HG03097 (cell line): ENCODE data around the gene LCNL1.

Experiments used
- ATAC-seq: cut with Tn5 transposase; IDR thresholded peaks from one replicate; pipeline ENCODE4 v1.9.1; 2021; ENCODE audit not compliant: unreplicated experiment, low FRiP score

The LCNL1 gene

DNA sequence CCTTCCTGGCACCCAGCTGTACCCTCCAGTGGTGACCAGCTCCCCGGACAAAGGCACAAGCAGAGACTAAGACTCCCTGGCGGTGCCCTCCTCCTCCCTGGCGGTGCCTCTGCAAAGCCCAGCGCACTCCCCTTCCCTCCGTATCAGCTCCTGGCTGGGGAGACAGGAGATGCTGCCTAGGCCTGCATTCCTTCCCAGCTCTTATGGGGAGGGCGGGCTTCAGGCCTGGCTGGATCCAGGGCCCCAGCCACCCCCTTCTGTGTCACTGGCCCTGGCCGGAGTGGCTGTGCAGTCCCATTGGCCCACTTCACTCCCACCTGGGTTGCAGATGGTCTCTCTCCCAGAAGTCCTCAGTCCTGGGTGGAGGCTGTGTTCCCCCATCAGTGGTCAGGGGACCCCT lies 24.3 kb upstream of the LCNL1 start:
- ATAC-seq, result no peak

DNA sequence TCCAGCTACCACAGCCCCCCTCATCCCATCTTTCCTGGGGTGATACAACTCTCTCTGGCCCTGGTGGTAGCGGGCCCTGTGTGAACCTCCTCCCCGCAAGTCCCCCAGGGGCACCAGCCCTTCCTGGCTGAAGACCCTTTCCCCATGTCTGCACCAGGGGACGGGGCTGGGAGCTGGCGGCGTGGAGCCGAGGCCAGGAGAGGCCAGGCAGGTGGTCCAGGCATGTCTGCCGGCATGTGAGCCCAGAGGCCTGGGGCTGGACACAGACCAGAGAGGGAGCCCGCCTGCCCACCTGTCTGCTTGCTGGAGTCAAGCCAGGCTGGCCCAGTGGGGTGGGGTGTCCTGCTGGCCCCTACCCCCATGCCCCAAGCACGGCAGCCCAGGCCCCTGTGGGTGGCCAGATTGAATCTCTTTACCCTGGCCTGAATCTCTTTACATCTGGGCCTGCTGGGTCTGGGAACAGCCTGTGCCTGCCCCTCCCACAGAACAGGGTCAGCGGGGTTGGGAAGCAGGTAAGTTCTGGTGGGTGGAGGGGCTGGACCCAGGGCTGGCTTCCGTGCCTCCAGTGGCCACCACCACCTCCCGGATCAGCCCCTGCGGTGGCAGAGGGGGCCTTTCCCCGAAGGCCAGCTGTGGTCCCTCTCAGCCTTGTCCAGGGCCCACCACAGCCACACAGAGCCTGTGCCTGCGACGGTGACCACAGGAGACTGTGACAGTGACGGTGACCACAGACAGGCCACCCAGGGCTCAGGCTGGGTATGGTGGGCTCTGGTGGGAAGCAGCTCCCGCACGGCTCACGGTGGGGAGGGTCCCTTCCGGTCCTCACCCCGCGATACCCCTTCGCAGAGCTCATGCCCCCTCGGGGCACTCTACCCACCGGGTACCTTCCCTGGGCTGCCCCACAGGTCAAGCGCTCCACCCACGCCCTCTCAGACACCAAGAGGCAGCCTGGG lies 23.6 kb upstream of the LCNL1 start:
- ATAC-seq, result no peak

DNA sequence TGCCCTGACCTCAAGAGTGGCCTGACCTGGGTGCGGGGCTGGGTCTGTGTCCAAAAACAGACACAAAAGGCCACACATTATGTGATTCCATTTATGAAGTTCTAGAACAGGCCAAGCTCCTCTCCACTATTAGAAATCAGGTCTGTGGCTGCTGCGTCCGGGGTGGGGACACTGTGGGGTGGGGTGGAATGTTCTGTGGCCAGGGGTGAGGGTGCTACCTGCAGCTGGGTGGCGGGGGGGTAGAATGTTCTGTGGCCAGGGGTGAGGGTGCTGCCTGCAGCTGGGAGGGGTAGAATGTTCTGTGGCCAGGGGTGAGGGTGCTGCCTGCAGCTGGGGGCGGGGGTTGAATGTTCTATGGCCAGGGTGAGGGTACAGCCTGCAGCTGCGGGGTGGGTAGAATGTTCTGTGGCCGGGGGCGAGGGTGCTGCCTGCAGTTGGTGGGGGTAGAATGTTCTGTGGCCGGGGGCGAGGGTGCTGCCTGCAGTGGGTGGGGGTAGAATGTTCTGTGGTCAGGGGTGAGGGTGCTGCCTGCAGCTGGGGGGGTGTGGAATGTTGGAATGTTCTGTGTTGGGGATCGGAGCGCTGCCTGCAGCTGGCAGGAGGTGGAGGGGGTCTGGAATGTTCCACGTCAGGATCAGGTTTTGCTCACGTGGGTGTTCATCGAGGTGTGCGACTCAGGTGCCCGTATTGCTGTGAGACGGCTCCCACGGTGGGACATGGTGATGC lies 22.4 kb upstream of the LCNL1 start:
- ATAC-seq, result no peak

DNA sequence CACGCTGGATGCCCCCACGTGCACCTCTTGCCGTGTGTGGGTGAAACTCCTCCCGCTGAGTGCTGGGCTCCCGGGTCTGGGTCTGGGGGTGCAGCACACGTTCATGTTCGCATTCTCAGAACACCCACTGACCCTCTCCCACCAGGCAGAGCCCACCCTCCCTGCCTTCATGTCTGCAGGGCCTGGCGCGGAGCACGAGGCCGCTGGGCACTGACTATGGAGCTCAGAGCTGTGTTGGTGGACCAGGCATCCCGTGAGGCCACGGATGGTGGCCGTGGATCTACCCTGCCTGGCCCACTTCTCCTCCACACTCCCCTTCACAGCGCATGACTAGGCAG lies 21.9 kb upstream of the LCNL1 start:
- ATAC-seq, result no peak

DNA sequence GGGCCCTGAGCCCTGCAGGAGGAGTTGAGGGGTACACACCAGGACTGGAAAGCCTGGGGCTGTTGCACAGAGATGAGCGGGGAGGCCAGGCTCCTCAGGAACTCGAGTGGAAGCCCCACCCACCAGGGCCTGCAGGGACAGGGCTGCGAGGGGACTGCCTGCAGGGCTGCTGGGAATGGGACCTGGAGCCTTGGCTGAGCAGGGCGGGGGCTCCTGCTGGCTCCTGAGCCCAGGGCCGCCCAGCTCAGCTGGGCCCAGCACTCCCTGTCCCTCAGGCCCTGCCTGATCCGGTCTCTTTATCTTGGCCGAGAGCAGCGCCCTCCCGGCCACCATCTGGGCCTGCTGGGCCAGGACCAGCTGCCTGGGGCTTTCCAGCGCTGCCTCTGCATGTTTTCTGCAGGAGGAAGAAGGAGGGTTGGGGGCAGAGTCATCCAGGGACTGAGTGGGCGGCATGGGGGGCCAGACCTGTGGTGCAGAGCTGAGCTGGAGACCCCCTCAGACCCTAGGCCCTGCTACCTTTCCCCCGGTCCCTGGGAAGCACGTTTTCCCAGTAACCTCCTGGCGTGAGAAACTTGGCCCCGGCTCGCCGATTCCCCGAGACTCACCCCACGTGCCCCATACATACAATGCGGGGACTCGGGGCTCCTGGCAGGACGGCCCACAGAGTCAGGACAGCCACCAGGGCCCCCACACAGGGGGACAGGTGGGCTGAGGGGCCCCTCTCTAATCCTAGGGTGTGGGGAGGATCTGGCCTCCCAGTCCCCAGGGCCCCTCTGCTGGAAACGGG lies 21.3 kb upstream of the LCNL1 start:
- no peak for ATAC-seq

DNA sequence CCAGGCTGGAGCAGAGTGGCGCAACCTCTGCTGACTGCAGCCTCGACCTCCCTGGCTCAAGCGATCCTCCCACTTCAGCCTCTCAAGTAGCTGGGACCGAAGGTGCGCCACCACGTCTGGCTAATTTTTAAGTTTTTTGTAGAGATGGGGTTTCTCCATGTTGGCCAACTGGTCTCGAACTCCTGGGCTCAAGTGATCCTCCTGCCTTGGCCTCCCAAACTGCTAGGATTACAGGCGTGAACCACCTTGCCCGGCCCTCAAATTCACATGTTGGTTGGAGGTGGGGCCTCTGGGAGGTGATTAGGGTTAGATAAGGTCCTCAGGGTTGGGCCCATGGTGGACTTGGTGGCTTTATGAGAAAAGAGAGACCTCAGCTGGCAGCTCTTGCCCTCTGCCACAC lies 20.6 kb upstream of the LCNL1 start:
- ATAC-seq, result no peak

DNA sequence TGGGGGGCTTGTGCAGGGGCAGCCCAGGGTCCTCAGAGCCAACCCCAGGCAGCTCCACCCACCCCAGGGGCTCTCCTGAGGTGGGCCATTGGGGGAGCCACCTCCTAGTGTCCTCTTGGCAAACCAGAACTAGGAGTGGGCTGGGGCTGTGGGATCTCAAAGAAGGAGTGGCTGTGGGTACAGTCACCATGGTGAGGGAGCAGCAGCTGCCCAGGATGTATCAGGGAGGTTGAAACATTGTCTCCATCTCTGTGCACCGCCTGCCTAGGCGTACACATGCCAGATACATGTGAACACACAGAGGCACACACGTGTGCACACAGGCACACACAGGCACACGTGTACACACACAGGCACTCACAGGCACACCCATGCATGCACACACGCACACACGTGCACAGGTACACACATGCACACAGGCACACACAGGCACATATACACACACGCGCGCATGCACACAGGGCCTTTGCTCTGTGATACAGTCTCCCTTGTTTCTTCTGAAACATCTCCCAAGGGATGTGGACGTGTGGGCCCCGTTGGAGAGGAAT lies 20.0 kb upstream of the LCNL1 start:
- no peak for ATAC-seq

DNA sequence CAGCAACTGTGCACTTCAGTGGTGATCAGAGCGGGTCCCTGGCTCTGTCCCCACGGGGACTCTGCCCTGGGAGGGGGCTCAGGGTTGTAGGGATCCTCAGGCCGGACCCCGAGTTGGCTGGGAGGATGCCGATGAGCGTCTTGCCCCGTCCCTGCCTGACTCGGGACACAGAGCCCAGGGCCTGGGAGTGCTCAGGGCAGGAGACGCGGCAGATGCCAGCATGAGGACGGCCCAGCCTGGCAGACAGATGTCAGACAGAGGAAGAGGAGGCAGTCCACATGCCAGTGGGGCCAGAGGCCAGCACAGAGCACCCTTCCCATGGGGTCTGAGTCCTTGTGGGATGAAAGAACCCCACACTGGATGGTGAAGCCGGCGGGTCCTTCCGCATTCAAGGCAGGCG lies 19.5 kb upstream of the LCNL1 start:
- ATAC-seq, result no peak

DNA sequence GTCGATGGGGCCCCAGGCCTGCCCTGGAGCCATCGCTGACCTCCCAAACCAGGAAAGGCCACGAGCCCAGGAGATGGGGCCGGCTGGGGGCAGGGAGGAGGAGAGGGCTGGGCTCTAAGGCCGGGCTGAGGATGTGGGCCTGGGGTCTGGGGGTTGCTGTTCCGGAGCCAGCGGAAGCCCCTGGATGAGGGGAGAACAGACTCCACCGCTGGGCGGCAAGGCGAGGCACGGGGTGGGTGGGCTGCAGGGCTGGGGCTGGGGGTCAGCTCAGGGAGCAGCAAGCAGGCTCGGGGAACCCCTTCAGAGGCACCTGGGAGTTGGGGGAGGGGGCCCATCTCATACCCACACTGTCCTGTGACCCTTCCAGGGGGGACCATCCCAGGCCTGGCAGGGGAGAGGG lies 19.0 kb upstream of the LCNL1 start:
- ATAC-seq, result no peak

DNA sequence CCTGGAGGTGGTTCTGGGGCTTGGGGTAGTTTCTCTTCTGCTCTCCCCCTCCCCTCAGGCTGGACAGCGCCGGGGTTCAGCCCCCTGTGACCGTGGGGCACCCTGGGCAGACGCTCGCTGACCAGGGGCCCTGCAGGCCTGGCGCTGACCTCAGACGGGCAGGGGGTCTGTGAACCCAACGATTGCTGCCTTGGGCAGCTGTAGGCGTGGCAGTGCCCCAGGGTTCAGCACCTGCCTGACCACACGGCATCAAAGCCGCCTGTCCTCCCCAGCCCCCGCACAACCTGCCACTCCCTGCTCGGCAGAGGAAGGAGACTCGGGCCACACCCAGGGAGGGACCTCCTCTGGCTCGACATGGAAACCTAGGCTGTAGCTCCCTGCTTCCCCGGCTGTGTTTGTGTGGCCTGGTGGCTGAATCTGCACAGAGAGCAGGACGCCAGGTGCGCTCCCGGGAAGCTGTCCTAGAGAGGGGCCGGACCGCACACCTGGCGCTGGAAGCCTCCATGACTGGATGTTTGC lies 18.6 kb upstream of the LCNL1 start:
- no peak for ATAC-seq

DNA sequence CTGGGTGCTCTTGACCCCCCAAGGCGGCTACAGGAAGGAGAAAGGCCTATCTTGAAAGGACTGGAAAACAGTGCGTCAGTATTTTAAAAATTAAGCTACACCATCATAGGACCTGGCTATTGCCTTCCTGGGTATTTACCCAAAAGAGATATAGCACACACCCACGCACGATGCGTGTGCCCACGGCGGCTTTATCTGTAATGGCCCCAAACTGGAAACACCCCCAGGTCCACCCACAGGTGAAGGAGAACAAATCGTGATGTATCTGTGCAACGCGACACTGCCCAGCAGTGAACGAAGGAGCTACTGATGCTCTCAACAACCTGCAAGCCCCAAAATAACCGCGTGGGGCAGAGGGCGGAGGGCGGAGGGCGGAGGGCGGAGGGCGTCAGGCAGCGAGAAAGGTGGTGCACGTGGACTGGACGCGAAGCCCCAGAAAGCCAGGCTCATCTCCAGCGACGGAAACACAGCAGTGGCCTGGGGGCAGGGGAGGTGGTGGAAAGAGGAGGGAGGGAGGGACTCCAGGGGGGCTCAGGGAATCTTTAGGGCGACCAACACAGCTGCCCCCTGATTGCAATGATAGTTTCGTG lies 17.9 kb upstream of the LCNL1 start:
- ATAC-seq, result no peak

DNA sequence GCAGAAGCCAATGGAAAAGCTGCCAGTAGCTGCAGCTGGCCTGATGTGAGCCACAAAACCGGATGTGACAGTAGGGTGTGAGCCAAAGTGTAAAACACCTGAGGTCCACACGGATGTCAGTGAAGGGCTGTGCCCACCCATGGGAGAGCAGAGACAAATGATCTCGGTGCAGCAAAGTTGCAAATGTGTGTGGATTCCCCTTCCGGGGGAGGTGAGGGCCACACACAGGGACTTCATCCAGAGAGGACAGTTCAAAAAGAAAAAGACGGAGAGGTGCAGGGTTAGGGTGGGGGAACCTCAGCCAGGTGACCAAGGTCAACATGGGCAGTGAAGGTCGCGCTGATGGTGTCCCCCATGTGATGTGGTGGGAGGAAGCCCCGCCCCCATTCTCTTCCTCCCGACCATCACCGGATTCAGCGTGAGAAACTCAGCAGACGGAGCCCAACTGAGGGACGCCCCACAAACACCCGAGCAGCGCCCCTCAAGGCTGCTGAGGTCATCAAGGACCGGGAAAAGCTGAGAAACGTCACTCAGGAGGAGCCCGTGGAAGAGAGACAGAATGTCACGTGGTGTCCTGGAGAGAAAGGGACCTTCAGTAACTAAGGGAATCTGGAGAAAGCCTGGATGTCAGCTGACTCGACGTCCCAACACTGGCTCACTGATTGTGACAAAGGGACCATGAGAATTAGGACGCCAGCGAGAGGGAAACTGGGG lies 16.9 kb upstream of the LCNL1 start:
- ATAC-seq, result no peak

DNA sequence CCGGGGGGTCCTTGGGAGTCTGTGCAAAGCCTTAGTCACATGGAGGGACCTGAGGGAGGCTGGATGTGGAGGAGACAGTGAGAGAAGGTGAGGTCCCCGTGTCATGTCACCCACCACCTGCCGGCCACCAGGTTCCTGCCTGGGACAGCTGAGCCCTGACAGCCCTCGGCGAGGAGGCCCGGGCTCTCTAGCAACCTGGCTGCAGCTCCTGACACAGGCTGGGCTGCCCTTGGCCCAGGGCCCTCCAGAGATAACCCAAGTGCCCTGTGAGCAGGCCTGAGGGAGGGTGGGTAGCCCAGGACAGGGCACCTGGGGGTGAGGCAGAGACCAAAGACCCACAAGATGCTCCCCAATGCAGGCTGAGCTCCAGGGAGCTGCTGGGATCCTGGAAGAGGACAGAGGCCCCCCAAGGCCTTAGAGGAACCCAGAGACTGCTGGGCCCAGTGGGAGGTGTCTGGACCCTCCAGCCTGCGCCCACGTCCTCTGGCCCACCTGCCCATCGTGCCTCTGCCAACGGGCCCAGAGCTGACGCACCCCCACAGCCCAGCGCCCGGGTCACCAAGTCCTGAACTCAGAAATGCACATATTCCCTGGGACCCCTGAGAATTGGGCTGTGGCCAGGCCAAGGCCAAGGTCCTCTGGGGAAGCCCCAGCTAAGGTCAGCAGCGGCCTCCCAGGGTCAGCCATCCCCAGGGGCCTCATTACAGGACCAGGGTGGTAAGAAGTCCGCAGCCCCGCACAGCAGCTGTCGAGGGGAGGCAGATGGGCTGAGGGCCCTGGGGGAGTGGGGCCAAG lies 14.3 kb upstream of the LCNL1 start:
- ATAC-seq, result no peak

DNA sequence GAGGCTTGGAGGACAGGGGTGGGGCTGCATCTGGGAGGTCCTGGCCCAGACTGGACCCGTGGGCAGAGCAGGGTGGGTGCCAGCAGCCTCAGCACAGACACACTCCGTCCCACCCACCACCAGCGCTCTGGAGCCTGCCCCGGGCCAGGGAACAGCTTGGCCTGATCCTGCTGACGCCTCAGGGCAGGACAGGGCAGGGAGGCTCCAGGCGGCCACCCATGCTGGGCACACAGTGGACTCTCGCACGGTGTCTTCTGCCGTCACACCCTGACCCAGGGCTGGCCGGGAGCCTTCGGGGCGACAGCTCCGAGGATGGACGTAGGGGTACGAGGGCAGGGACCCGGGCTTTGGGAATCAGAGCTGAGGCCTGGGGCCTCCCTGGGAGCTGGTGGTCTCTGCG lies 13.6 kb upstream of the LCNL1 start:
- ATAC-seq, result no peak

DNA sequence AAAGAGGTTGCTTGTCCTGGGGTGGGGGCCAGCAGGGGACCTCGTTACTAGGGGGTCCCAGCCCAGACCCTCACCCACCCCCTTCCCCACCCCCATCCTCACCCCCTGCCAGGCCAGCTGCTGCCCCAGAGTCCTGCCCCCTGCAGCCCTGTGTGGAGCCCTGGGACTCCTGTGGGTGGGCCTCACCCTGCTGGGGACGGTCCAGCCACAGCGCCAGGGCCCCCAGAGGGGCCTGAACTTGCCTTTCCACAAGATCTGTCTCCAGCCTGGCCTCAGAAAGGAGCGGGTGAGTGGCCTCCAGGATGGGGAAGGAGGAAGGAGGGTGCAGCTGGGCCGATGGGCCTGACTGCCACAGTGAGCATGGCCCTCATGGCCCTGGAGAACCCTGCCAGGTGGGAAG lies 13.0 kb upstream of the LCNL1 start:
- ATAC-seq, result no peak

DNA sequence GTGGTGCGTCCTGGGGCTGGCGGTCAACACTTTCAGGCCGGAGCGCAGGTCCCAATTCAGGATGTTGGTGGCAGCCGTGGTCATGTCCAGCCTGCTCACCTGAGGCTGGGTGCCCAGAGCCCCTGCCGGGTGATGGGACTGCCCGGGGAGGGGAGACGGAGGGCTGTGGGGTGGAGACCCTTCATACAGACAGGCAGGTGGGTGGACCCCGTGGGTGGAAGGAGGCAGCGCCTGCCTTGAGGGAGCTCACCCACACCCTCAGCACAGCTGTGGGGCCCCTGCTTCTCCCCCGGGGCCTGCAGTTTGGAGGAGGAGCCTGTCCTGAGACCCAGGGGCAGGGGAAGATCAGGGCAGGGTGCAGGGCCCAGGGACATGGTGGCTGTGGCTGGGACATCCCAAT lies 12.4 kb upstream of the LCNL1 start:
- no peak for ATAC-seq

DNA sequence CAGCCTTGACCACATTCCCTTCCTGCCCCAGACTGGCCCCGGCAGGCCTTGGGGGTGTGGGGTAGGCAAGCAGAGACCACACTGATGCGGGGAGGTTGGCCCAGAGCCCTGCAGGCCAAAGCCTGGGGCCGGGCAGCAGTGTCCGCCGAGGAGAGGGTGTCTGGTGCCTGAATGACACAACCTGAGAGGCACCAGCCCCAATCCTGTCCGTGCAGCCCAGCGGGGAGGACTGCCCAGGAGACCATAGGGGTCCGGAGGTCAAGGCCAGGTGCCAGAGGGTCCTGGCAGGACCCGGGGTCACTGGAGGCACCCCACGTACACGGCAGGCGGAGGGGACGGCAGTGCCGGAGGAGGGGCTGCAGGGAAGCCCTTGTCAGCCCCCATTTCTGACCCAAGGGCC lies 11.0 kb upstream of the LCNL1 start:
- no peak for ATAC-seq

DNA sequence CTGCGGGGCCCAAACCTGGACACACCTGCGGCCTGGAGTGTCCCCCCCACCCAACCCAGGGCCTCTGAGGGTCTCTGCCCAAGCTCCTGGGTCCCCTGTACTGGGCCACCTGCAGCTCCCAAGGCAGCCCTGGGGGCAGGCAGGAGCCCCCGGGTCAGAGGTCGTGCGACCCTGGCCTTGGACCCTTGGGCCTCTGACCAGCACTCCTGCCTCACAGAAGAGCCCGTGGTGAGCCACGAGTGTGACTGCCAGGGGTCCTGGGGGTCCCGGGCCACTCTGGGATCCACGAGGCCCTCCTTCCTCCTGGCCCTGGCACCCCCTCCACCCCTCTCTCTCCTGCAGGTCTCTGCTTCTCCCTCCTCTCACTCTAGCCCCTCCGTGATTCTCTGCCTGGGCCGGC lies 10.5 kb upstream of the LCNL1 start:
- no peak for ATAC-seq

DNA sequence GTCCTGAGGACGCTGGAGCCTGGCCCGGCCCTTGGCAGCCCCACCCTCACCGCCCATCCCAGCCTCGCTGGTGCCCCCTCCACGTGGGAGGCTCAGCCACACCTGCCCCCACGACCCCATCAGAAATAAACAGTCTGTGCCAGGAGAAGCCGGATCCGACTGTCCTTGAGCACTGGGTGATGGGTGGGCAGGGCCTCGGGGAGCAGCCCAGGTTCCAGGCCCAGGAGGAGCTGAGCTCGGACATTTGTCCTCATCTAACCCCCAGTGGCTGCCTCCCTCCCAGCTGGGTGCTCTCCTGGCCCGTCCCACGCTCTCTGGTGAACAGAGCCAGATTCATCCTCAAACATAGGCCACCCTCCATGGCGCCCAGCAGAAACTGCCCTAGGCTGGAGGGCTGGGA lies 10.1 kb upstream of the LCNL1 start:
- ATAC-seq, result no peak
